Middle frontal gyrus (tissue), 1 donor: ENCODE data around the gene CYTH3.
"Not testable (repeated sequence)": the region's sequence is repeated elsewhere in the genome, so short reads cannot be mapped to it uniquely, and the experiment has no call there.

Experiments
- DNase-seq: peaks from one replicate; pipeline ENCODE4 v3.0.0-alpha.2; 2015; ENCODE audit warnings: low spot score; ENCODE audit errors: extremely low spot score

Gene CYTH3

GRCh38 chr7:6283391-6284054 lies 11.1 kb upstream of the CYTH3 start:
- DNase-seq: not testable (repeated sequence)

GRCh38 chr7:6279937-6280336 lies 7.5 kb upstream of the CYTH3 start:
- DNase-seq: no peak

GRCh38 chr7:6279341-6279740 lies 6.9 kb upstream of the CYTH3 start:
- no peak for DNase-seq

GRCh38 chr7:6278749-6279310 lies 6.4 kb upstream of the CYTH3 start:
- no peak for DNase-seq

GRCh38 chr7:6277476-6277875 lies 5.1 kb upstream of the CYTH3 start:
- DNase-seq: no peak

- DNase-seq: no peak
Measured at GRCh38 chr7:6276911-6277408, 4.5 kb upstream of the CYTH3 start.

GRCh38 chr7:6274743-6275142 lies 2.3 kb upstream of the CYTH3 start:
- DNase-seq: no peak

GRCh38 chr7:6273917-6274630 lies 1.6 kb upstream of the CYTH3 start:
- DNase-seq: no peak

- DNase-seq: no peak
Measured at GRCh38 chr7:6273380-6273837, 985 bp upstream of the CYTH3 start.

GRCh38 chr7:6271694-6272440 lies 557 bp downstream of the CYTH3 start:
- DNase-seq: no peak

- DNase-seq: peak; percentile 52
Measured at GRCh38 chr7:6271060-6271658, 1.3 kb downstream of the CYTH3 start.

- DNase-seq: no peak
Measured at GRCh38 chr7:6269527-6269926, 2.9 kb downstream of the CYTH3 start.

- DNase-seq: no peak
Measured at GRCh38 chr7:6268907-6269306, 3.5 kb downstream of the CYTH3 start.

- DNase-seq: no peak
Measured at GRCh38 chr7:6268023-6268900, 4.2 kb downstream of the CYTH3 start.

GRCh38 chr7:6266699-6267098 lies 5.7 kb downstream of the CYTH3 start:
- no peak for DNase-seq

GRCh38 chr7:6262221-6262620 lies 10.2 kb downstream of the CYTH3 start:
- no peak for DNase-seq

- DNase-seq: no peak
Measured at GRCh38 chr7:6261699-6262098, 10.7 kb downstream of the CYTH3 start.

GRCh38 chr7:6260291-6261187 lies 11.9 kb downstream of the CYTH3 start:
- DNase-seq: no peak

GRCh38 chr7:6259257-6259656 lies 13.2 kb downstream of the CYTH3 start:
- no peak for DNase-seq
